Dedifferentiated amniotic fluid mesenchymal stem cell (primary cell): ENCODE results near the gene TPRG1.
A peak's percentile ranks its signal among the peaks of the same experiment; 100 is the strongest.

Experiments used
- DNase-seq: peaks from one replicate; pipeline ENCODE4 v3.0.0-alpha.2; 2016; ENCODE audit errors: extremely low spot score

TPRG1 gene

GRCh38 chr3:189355481-189356201, 183.9 kb downstream of the TPRG1 start:
- no peak for DNase-seq

GRCh38 chr3:189360291-189360690, 188.5 kb downstream of the TPRG1 start:
- no peak for DNase-seq

- no peak for DNase-seq
These were observed 189.5 kb downstream of the TPRG1 start for GRCh38 chr3:189361103-189361835.

GRCh38 chr3:189363590-189364255, 192.0 kb downstream of the TPRG1 start:
- DNase-seq = peak; percentile 43

- DNase-seq = peak; percentile 71
These were observed 194.1 kb downstream of the TPRG1 start for GRCh38 chr3:189365609-189366564.

GRCh38 chr3:189368384-189368783, 196.6 kb downstream of the TPRG1 start:
- no peak for DNase-seq

GRCh38 chr3:189369636-189370035, 197.9 kb downstream of the TPRG1 start:
- DNase-seq = no peak

- no peak for DNase-seq
These were observed 200.5 kb downstream of the TPRG1 start for GRCh38 chr3:189372243-189372642.
